DMS 273 treated with DMSO at 0.1 percent for 48 hours (cell line): Measurements from ENCODE around the gene ZNF195.
"Not testable (repeated sequence)": the region's sequence is repeated elsewhere in the genome, so short reads cannot be mapped to it uniquely, and the experiment has no call there.

Source experiments
- DNase-seq: peaks from one replicate; lab custom pipeline; 2025; lab: John Stamatoyannopoulos, UW

ZNF195 gene

DNA sequence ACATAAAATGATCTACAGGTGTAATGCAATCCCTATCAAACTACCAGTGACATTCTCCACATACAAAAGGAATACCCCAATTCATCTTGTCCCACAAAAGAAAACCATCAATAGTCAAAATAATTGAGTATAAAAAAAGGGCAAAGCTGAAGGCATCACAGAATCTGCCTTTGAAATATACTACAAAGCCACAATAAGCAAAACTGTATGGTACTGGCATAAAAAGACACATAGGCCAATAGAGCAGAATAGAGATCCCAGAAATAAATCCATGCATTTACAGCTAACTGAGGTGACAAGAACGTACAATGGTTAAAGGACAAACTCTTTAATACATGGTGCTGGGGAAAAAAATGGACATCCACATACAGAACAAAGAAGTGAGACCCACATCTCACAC, 31.8 kb downstream of the ZNF195 start:
- no peak for DNase-seq

GRCh38 chr11:3346587-3346986, 32.4 kb downstream of the ZNF195 start:
- DNase-seq = no peak

DNA sequence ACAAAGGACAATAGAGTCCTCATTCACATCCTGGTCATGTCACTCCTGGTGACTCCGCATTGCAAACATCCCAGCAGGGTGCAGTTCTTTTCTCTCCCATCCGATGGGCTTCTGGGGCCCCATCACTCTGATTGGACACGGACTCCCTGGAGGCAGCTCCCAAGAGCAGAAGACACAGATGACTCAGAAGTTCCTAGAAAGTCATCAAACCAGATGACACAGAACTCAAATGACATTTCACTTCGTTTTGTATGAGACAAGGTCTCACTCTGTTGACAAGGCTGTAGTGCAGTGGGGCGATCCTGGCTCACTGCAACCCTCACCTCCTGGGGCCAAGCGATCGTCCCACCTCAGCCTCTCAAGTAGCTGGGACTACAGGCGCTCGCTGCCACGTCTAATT, 33.2 kb downstream of the ZNF195 start:
- DNase-seq = no peak

- no peak for DNase-seq
These were observed 34.4 kb downstream of the ZNF195 start for GRCh38 chr11:3344327-3345174.

- no peak for DNase-seq
These were observed 36.2 kb downstream of the ZNF195 start for GRCh38 chr11:3342709-3343108.

DNA sequence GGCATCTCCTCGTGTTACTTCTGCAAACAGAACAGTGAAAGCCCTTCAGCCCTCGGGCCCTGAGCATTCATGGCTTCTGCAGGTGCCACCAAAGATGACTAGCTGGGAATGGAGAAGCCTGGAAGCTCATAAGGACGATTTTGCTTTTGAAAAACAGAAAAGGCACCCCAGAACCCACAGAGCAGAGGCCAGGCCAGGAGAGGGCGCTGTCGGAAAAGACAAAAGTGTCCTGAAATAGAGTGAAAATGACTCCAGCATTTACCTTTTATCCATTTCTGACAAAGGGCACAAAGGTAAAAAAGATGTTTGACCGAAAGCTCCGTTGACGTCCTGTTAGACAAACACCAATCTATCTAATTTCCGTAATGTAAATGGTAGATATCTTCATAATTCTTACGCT, 37.6 kb downstream of the ZNF195 start:
- DNase-seq = no peak

GRCh38 chr11:3340025-3340424, 38.9 kb downstream of the ZNF195 start:
- DNase-seq = no peak

DNA sequence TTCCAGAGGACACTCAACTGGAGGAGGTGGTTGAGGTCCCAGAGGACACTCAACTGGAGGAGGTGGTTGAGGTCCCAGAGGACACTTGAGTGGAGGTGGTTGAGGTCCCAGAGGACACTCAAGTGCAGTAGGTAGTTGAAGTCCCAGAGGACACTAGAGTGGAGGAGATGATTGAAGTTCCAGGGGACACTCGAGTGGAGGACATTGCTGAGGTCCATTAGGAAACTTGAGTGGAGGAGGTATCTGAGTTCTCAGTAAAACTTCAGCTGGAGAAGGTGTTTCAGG, 39.7 kb downstream of the ZNF195 start:
- DNase-seq = no peak

DNA sequence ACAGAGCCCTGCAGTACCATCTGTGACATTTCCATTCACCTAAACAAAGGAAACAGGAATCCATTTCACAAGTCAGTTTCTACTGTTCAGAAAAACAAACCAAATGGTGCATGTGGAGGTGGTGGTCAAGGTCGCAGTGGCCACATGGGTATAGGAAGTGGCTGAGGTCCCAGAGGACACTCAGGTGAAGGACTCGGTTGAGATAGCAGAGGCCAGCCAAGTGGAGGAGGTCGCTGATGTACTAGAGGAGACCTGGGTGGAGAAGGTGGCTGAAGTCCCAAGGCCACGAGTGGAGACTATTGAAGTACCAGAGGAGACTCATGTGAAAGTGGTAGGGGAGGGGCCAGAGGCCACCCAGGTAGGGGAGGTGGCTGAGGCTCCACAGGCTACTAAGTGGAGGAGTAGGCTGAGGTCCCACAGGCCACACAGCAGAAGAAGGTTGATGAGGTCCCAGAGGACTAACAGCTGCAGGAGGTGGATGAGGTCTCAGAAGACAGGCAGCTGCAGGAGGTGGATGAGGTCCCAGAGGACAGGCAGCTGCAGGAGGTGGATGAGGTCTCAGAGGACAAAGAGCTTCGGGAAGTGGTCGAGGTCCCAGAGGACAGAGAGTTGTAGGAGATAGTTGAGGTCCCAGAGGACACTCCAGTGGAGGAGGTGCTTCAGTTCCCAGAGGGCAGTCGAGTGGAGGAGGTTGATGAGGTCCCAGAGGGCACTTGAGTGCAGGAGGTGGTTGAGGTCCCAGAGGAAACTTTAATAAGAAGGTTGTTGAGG, 40.2 kb downstream of the ZNF195 start:
- no peak for DNase-seq

DNA sequence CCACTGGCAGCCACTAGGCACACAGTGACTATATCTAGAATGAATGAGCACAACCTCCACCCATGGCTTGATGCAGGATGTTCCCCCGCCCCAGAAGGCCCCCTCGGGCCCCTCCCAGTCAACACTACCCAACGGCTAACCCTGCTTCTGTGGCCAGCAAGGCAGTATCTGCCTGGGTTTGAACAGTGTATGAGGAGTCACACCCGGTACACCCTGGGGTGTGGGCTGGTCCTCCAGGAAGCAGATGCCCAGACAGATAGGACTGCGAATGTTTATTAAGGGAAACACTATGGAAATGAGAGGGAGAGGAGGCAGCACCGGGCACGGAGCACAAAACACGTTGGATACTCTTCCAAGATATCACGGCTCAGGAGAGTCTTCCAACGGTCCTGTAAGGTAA, 42.5 kb downstream of the ZNF195 start:
- DNase-seq = not testable (repeated sequence)

DNA sequence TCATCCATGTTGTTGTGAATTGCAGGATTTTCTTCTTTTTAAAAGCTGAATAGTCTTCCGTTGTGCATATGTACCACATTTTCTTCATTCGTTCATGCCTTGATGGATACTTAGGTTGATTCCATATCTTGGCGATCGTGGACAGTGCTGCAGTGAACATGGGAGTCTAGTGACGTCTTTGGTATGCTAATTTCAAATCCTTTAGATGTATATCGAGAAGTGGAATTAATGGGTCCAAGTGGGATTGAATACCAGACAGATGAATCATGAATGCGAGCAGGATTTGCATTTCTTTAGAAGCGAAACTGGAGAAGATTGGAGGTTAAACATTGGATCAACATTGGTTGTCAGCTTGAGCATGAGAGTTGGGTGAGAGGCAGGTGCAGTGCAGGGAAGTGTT, 45.8 kb downstream of the ZNF195 start:
- DNase-seq = not testable (repeated sequence)

- not testable (repeated sequence) for DNase-seq
These were observed 47.9 kb downstream of the ZNF195 start for GRCh38 chr11:3331078-3331477.

- DNase-seq = not testable (repeated sequence)
These were observed 48.9 kb downstream of the ZNF195 start for GRCh38 chr11:3330064-3330463.

DNA sequence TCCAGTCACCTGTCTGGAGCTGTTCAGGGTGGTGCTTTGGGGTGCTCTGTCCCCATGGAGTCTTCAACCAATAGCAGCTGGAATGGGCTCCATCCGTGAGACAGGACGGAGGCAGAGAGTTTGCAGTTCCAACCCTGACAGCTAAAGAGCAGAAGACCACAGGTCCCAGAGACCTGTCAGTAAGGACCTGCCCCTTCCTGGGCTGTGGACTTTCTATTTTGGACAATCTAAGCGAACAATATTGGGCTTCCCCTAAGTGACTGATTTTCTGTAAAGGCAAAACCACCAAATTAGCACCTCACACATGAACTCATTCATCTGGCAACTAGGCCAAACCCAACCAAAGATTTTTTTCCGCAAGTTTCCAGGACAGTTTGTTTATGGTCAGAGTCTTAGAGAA, 50.4 kb downstream of the ZNF195 start:
- not testable (repeated sequence) for DNase-seq

DNA sequence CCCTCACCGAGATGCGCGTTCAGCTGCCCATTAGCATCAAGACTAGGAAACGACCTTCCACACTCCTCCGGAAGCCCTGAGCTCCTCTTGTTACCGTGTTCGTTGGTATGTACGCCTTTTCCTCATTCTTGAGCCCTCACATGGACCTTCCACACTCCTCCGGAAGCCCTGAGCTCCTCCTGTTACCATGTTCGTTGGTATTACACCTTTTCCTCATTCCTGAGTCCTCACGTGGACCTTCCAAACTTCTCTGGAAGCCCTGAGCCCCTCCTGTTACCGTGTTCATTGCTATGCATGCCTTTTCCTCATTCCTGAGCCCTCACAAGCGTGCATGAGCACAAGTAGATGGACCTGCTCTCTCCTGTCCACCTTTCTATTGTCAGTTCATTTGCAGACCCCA, 52.5 kb downstream of the ZNF195 start:
- DNase-seq = not testable (repeated sequence)

- not testable (repeated sequence) for DNase-seq
These were observed 54.2 kb downstream of the ZNF195 start for GRCh38 chr11:3324724-3325123.
